ENCODE measurements around the gene FAM222A. TPM values are rescaled to one million over a fixed set of nuclear protein-coding genes. Genes with fewer than 3 reads are reported as not detected.

Gene FAM222A
- total and polyA plus RNA-seq, 7 donors: 1.1 to 3.3 (median 2.1) TPM

DNA sequence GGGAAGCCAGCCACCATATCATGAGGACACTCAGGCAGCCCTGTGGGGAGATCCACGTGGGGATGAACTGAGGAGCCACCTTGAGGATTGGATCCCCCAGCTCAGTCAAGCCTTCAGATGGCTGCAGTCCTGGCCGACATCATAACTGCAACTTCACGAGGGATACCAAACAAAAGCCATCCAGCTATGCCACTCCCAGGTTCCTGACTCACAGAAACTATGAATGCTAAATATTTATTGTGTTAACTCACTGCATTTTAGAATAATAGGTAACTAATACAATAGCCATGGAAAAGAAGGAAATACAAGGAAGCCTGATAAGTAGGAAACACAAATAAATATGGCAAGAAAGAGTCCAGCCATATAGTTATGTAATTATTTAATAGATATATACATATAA lies 42.1 kb upstream of the FAM222A start:
- WGBS, 2 donors: 61 to 74% methylated on average over 3 of the region's 3 CpGs
- no peaks in the 10 kb centered on the region for H3K4me1 ChIP-seq
- H3K36me3 ChIP-seq: no peaks in the 10 kb centered on the region
- H3K27ac ChIP-seq: no peak overlapping the region
- H3K4me3 ChIP-seq: no peak overlapping the region
- no peak for DNase-seq
- no peaks in the 10 kb centered on the region for H3K9me3 ChIP-seq
- peaks cover 0 to 13% (median 0%) of the 10 kb centered on the region in 3 donors for H3K27me3 ChIP-seq
- TF ChIP-seq POLR2A (IDR thresholded peaks at IDR 0.05) (no peak), EP300 (IDR thresholded peaks at IDR 0.05) (no peak), POLR2AphosphoS5 (IDR thresholded peaks at IDR 0.05) (no peak)
- TF ChIP-seq, protein P1, sequence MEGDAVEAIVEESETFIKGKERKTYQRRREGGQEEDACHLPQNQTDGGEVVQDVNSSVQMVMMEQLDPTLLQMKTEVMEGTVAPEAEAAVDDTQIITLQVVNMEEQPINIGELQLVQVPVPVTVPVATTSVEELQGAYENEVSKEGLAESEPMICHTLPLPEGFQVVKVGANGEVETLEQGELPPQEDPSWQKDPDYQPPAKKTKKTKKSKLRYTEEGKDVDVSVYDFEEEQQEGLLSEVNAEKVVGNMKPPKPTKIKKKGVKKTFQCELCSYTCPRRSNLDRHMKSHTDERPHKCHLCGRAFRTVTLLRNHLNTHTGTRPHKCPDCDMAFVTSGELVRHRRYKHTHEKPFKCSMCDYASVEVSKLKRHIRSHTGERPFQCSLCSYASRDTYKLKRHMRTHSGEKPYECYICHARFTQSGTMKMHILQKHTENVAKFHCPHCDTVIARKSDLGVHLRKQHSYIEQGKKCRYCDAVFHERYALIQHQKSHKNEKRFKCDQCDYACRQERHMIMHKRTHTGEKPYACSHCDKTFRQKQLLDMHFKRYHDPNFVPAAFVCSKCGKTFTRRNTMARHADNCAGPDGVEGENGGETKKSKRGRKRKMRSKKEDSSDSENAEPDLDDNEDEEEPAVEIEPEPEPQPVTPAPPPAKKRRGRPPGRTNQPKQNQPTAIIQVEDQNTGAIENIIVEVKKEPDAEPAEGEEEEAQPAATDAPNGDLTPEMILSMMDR (IDR thresholded peaks at IDR 0.05): no peak
- intact Hi-C loops (cut with DNase I): no loop called here

DNA sequence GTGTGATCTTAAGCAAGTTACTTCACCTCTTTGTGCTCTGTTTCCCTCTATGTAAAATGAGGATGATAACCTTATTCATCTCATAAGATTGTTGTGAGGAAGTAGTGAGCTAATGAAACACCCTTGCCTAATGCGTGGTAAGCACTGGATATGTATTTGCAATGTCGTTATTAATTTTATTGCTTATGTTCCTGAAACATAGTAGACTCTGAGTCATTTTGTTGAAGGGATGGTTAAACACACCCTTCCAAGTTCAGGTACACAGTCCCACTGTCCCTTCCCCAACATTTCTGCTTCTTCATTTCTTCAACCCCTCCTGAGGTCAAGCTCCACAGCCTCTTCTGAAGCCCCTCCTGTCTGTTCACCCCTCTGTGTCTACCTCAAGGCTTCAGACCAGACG lies 40.2 kb upstream of the FAM222A start:
- intact Hi-C loops (cut with DNase I): no loop called here
- H3K9me3 ChIP-seq: no peaks in the 10 kb centered on the region

DNA sequence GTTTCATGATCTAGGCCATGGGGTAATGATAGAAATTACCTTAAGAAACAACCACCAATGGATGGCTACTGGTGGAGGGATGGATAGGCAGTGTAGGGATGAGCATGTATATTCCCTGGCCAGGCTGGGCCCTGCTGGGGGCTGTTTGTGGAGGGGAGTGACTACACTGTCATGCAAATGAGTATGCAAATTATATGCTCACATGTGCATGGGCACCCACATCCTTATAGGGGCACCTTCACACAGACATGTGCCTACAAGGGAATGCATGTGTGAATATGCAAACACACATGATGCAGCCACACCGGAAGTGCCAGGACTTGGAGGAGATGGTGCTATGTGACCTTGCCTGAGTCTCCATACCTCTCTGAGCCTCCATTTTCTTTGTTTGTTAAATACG lies 39.7 kb upstream of the FAM222A start:
- 80 to 92% methylated on average over 2 of the region's 2 CpGs for WGBS, 2 donors

More for the DNA sequence above, 40.2 kb upstream of the FAM222A start:
- 90 to 94% methylated on average over 3 of the region's 3 CpGs for WGBS, 2 donors
- Histone ChIP-seq H3K4me3 (no peak overlapping the region), H3K27ac (no peak overlapping the region), H3K4me1 (no peaks in the 10 kb centered on the region), H3K36me3 (no peaks in the 10 kb centered on the region), H3K27me3 (peaks cover 0 to 6% (median 0%) of the 10 kb centered on the region in 3 donors)
- no peak for TF ChIP-seq POLR2AphosphoS5 (IDR thresholded peaks at IDR 0.05)
- TF ChIP-seq POLR2A (IDR thresholded peaks at IDR 0.05): no peak
- TF ChIP-seq, protein P1 (IDR thresholded peaks at IDR 0.05): no peak
- TF ChIP-seq EP300 (IDR thresholded peaks at IDR 0.05): no peak
- DNase-seq: no peak

DNA sequence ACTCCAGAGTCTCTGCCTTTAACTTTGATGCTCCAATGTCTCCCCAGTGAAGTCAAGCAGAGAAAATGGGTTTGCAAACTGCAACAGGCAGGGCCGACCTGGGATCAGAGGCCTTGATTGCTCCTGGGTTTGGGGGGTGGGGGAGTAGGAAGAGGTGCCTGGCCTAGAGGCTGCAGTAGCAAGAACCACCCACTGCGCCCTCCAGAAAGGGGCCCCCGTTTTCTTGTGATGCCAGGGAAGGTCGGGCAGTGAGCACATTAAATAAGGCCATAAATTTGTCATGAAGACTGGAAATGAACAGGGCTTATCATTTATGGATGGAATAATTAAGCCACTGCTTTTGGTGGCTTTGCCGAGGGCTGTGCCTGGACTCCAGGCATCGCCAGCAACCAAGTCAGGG lies 38.2 kb upstream of the FAM222A start:
- Histone ChIP-seq H3K9me3 (no peaks in the 10 kb centered on the region), H3K4me3 (no peak overlapping the region), H3K4me1 (peaks cover 0 to under 1% (median 0%) of the 10 kb centered on the region in 4 donors), H3K36me3 (no peaks in the 10 kb centered on the region), H3K27ac (no peak overlapping the region), H3K27me3 (peaks cover 0 to 4% (median 0%) of the 10 kb centered on the region in 3 donors)
- 68 to 77% methylated on average over 6 of the region's 6 CpGs for WGBS, 2 donors
- DNase-seq: no peak
- intact Hi-C loops (cut with DNase I): no loop called here
- TF ChIP-seq EP300 (IDR thresholded peaks at IDR 0.05): no peak
- TF ChIP-seq, protein P1 (IDR thresholded peaks at IDR 0.05): no peak
- TF ChIP-seq POLR2A (IDR thresholded peaks at IDR 0.05): no peak
- TF ChIP-seq POLR2AphosphoS5 (IDR thresholded peaks at IDR 0.05): no peak

More for the DNA sequence above, 39.7 kb upstream of the FAM222A start:
- Histone ChIP-seq H3K4me3 (no peak overlapping the region), H3K27me3 (peaks cover 0 to 4% (median 0%) of the 10 kb centered on the region in 3 donors), H3K27ac (no peak overlapping the region), H3K36me3 (no peaks in the 10 kb centered on the region), H3K4me1 (no peaks in the 10 kb centered on the region), H3K9me3 (no peaks in the 10 kb centered on the region)
- TF ChIP-seq, protein P1 (IDR thresholded peaks at IDR 0.05): no peak
- no peak for TF ChIP-seq POLR2A (IDR thresholded peaks at IDR 0.05)
- no peak for TF ChIP-seq POLR2AphosphoS5 (IDR thresholded peaks at IDR 0.05)
- no peak for TF ChIP-seq EP300 (IDR thresholded peaks at IDR 0.05)
- no peak for DNase-seq
- intact Hi-C loops (cut with DNase I): no loop called here

DNA sequence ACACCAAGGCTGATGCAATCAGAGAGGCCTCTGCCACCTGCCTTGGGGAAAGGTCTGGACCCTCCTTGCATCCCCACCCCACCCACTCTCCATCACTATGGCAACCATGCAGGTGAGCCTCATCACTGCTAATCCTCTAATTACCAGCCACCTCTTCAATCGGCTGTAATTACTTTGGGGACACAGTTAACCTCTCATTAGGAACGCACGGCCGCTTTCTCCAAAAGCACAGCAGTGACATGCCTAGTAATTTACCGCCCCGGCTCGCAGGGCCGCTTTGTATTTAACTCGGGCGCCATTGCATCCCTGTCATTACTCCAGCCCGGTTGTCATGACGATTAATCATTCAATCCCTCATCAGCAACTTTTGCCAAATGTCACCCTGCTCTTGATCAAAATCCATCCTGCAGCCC lies 36.3 kb upstream of the FAM222A start:
- no peak for DNase-seq
- TF ChIP-seq EP300 (IDR thresholded peaks at IDR 0.05) (no peak), POLR2A (IDR thresholded peaks at IDR 0.05) (no peak), POLR2AphosphoS5 (IDR thresholded peaks at IDR 0.05) (no peak)
- TF ChIP-seq, protein P1 (IDR thresholded peaks at IDR 0.05): no peak
- Histone ChIP-seq H3K4me3 (no peak overlapping the region), H3K4me1 (peaks cover 0 to 6% (median 0%) of the 10 kb centered on the region in 4 donors), H3K27ac (no peak overlapping the region), H3K9me3 (no peaks in the 10 kb centered on the region), H3K36me3 (no peaks in the 10 kb centered on the region), H3K27me3 (peaks cover 0 to 4% (median 0%) of the 10 kb centered on the region in 3 donors)
- WGBS, 2 donors: 62 to 80% methylated on average over 12 of the region's 12 CpGs
- intact Hi-C loops (cut with DNase I): no loop called here
